BLaER1 (cell line): ENCODE data around the gene TNNI3.
A peak's percentile ranks its signal among the peaks of the same experiment; 100 is the strongest.

ENCODE experiments used
- H3K27ac ChIP-seq: shearing (Covaris generic); formaldehyde crosslinking; 2 replicates; pipeline ENCODE4 v1.8.1; 2022
- H3K27me3 ChIP-seq: shearing (Covaris generic); formaldehyde crosslinking; 2 replicates; pipeline ENCODE4 v1.8.1; 2022
- H3K36me3 ChIP-seq: shearing (Covaris generic); formaldehyde crosslinking; 2 replicates; pipeline ENCODE4 v1.8.1; 2022
- H3K4me1 ChIP-seq: shearing (Covaris generic); formaldehyde crosslinking; 2 replicates; pipeline ENCODE4 v1.8.1; 2022
- H3K4me2 ChIP-seq: shearing (Covaris generic); formaldehyde crosslinking; 2 replicates; pipeline ENCODE4 v1.8.1; 2022
- H3K4me3 ChIP-seq: shearing (Covaris generic); formaldehyde crosslinking; 2 replicates; pipeline ENCODE4 v1.8.1; 2022
- H3K9ac ChIP-seq: shearing (Covaris generic); formaldehyde crosslinking; 2 replicates; pipeline ENCODE4 v1.8.1; 2022
- H3K9me3 ChIP-seq: shearing (Covaris generic); formaldehyde crosslinking; 2 replicates; pipeline ENCODE4 v1.8.1; 2022
- H4K20me1 ChIP-seq: shearing (Covaris generic); formaldehyde crosslinking; 2 replicates; pipeline ENCODE4 v1.8.1; 2022
- Cebpa-rat ChIP-seq: shearing (Covaris generic); IDR thresholded peaks from 2 replicates; pipeline ENCODE4 v1.8.1; 2022

TNNI3 gene

DNA sequence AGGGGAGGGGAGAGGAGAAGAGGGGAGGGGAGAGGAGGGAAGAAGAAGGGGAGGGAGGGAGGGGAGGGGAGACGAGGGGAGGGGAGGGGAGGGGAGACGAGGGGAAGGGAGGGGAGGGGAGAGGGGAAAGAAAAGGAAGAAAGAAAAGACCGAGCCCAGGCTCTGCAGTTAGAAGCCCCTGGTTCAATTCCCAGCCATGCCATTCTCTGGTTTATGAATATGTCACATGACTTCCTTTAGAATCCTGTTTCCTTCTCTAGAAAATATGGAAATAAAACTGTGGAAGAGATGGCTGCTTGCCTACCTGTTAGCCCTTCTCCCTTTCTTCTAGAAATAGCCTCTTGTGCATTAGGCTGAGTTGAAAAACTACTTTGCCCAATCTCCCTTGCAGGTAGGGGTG lies 22.8 kb downstream of the TNNI3 start:
- no peaks in the 10 kb centered on the region for H4K20me1 ChIP-seq
- no peak overlapping the region for H3K4me3 ChIP-seq
- no peaks in the 10 kb centered on the region for H3K9me3 ChIP-seq
- H3K4me1 ChIP-seq = peaks cover 44% of the 10 kb centered on the region
- TF ChIP-seq Cebpa-rat = no peak
- peak overlapping the region; percentile 56 for H3K4me2 ChIP-seq
- H3K27ac ChIP-seq = no peak overlapping the region
- no peak overlapping the region for H3K9ac ChIP-seq
- no peaks in the 10 kb centered on the region for H3K27me3 ChIP-seq
- no peaks in the 10 kb centered on the region for H3K36me3 ChIP-seq

DNA sequence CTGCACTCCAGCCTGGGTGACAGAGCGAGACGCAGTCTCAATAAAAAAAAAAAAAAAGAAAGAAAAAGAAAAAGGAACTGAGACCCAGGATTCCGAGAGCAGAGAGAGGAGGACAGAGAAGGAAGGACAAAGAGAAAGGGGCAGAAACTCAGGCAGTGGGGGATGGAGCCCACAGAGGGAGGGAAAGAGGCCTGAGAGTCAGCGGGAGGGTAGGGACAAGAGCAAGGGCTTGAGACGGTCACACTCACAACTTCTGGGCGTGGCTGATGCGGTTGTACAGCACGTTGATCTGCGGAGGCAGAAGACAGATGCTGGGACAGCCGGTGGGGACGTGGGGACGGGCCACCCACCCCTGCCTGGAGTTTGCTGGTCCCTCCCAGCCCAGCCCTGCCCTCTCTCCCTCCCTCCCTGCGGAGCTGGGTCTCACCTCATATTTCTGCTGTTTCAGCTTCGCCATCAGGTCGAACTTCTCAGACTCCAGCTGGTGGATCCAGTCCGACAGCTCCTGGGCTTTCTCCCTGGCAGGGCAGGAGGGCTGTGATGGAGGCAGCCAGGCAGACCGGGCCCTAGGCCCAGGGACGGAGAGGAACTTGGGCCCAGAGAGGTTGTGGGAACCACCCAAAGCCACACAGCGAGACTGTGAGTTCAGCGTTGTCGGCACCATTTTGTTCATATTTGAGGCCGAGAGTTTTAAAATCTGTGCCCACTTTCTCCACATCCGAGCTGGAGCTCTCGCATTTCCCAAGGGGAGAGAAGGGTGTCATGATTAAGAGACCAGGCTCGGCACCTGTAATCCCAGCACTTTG lies 23.7 kb downstream of the TNNI3 start:
- Histone ChIP-seq H3K9me3 (no peaks in the 10 kb centered on the region), H3K27ac (peak overlapping the region; percentile 41), H3K4me3 (no peak overlapping the region), H3K4me2 (peak overlapping the region; percentile 67), H3K9ac (no peak overlapping the region; the same call in 1 of the 2 replicates), H3K4me1 (peaks cover 44% of the 10 kb centered on the region), H3K36me3 (no peaks in the 10 kb centered on the region), H4K20me1 (no peaks in the 10 kb centered on the region), H3K27me3 (no peaks in the 10 kb centered on the region)
- TF ChIP-seq Cebpa-rat = no peak

- Histone ChIP-seq H3K9ac (no peak overlapping the region), H3K4me2 (peak overlapping the region; percentile 16), H4K20me1 (no peaks in the 10 kb centered on the region)
These were observed 24.9 kb downstream of the TNNI3 start for GRCh38 chr19:55132453-55133129.

DNA sequence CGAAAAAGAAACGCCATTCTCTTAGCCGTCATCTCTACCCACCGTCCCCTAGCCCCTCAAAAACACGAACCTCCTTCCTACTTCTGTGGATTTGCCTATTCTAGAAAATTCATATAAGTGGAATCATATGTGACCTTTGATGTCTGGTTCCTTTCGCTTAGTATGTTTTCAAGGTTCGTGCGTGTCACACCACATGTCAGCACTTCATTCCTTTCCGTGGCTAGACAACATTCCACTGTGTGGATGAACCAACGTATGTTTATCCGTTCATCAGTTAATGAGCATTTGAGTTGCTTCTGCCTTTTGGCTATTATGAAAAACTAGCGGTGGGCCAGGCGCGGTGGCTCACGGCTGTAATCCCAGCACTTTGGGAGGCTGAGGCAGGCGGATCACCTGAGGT lies 26.1 kb downstream of the TNNI3 start:
- H3K27ac ChIP-seq = no peak overlapping the region
- no peak for TF ChIP-seq Cebpa-rat
- no peak overlapping the region for H3K4me2 ChIP-seq
- no peaks in the 10 kb centered on the region for H3K36me3 ChIP-seq
- H3K27me3 ChIP-seq = no peaks in the 10 kb centered on the region
- no peak overlapping the region for H3K9ac ChIP-seq
- peaks cover 40% of the 10 kb centered on the region for H3K4me1 ChIP-seq
- no peaks in the 10 kb centered on the region for H4K20me1 ChIP-seq
- H3K4me3 ChIP-seq = no peak overlapping the region
- no peaks in the 10 kb centered on the region for H3K9me3 ChIP-seq

More at GRCh38 chr19:55132453-55133129, 24.9 kb downstream of the TNNI3 start:
- no peak for TF ChIP-seq Cebpa-rat
- no peak overlapping the region for H3K27ac ChIP-seq
- H3K4me1 ChIP-seq = peaks cover 44% of the 10 kb centered on the region
- no peaks in the 10 kb centered on the region for H3K9me3 ChIP-seq
- no peaks in the 10 kb centered on the region for H3K36me3 ChIP-seq
- no peaks in the 10 kb centered on the region for H3K27me3 ChIP-seq
- H3K4me3 ChIP-seq = no peak overlapping the region

DNA sequence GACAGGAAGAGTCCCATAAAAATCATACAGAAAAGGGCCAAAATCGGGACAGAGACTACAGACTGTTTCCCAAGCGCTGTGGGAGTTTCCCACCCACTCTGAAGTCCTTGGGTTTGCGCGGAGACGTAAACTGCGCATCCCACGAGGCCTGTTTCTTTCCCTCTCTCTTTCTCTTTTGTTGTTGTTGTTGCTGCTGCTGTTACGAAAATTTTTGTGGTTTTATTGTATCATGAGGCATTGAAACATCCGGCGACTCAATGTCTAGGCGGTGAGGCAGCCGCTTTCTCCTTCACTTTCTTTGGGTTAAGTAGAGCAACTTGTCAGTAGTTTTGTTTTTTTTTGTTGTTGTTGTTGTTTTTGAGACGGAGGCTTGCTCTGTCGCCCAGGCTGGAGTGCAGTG lies 38.5 kb downstream of the TNNI3 start:
- H3K9ac ChIP-seq = no peak overlapping the region
- peaks cover 32% of the 10 kb centered on the region for H4K20me1 ChIP-seq
- no peak overlapping the region for H3K4me3 ChIP-seq
- no peaks in the 10 kb centered on the region for H3K27me3 ChIP-seq
- H3K36me3 ChIP-seq = 0 out of 2 replicates have a peak, but pooled peaks cover 4% of the 10 kb centered on the region
- TF ChIP-seq Cebpa-rat = no peak
- no peaks in the 10 kb centered on the region for H3K9me3 ChIP-seq
- H3K4me1 ChIP-seq = peaks cover 41% of the 10 kb centered on the region
- H3K27ac ChIP-seq = no peak overlapping the region
- H3K4me2 ChIP-seq = peak overlapping the region; percentile 82

GRCh38 chr19:55118401-55118991 lies 39.0 kb downstream of the TNNI3 start:
- Histone ChIP-seq H3K9ac (peak overlapping the region; percentile 80), H3K27ac (peak overlapping the region; percentile 68), H3K9me3 (no peaks in the 10 kb centered on the region), H3K27me3 (no peaks in the 10 kb centered on the region), H4K20me1 (peaks cover 38% of the 10 kb centered on the region), H3K4me3 (peak overlapping the region; percentile 98), H3K4me2 (peak overlapping the region; percentile 82), H3K36me3 (peaks cover 4% of the 10 kb centered on the region; the same call in 1 of the 2 replicates), H3K4me1 (peaks cover 47% of the 10 kb centered on the region)
- no peak for TF ChIP-seq Cebpa-rat

DNA sequence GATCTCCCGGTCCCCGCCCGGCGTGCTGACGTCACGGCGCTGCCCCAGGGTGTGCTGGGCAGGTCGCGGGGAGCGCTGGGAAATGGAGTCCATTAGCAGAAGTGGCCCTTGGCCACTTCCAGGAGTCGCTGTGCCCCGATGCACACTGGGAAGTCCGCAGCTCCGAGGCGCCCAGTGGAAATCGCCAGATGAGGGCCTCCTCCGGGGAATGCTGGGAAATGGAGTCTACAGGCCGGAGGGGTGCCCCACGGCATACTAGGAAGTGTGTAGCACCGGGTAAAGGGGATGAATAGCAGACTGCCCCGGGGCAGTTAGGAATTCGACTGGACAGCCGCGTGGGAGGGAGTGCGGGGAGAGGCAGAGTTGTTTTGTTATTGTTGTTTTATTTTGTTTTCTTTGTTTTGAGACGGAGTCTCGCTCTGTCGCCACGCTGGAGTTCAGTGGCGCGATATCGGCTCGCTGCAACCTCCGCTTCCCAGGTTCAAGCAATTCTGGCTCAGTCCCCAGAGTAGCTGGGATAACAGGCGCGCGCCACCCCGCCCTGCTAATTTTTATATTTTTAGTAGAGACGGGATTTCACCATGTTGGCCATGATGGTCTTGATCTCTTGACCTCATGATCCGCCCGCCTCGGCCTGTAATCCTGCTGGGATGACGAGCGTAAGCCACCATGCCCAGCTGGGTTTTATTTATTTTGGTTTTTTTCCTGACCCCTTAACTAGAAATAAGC lies 39.7 kb downstream of the TNNI3 start:
- no peaks in the 10 kb centered on the region for H3K27me3 ChIP-seq
- H3K9me3 ChIP-seq = no peaks in the 10 kb centered on the region
- H4K20me1 ChIP-seq = peaks cover 44% of the 10 kb centered on the region
- peaks cover 53% of the 10 kb centered on the region for H3K4me1 ChIP-seq
- TF ChIP-seq Cebpa-rat = no peak
- H3K36me3 ChIP-seq = peaks cover 11% of the 10 kb centered on the region
- peak overlapping the region; percentile 68 for H3K27ac ChIP-seq
- H3K4me3 ChIP-seq = peak overlapping the region; percentile 98
- H3K4me2 ChIP-seq = peak overlapping the region; percentile 82
- peak overlapping the region; percentile 80 for H3K9ac ChIP-seq

DNA sequence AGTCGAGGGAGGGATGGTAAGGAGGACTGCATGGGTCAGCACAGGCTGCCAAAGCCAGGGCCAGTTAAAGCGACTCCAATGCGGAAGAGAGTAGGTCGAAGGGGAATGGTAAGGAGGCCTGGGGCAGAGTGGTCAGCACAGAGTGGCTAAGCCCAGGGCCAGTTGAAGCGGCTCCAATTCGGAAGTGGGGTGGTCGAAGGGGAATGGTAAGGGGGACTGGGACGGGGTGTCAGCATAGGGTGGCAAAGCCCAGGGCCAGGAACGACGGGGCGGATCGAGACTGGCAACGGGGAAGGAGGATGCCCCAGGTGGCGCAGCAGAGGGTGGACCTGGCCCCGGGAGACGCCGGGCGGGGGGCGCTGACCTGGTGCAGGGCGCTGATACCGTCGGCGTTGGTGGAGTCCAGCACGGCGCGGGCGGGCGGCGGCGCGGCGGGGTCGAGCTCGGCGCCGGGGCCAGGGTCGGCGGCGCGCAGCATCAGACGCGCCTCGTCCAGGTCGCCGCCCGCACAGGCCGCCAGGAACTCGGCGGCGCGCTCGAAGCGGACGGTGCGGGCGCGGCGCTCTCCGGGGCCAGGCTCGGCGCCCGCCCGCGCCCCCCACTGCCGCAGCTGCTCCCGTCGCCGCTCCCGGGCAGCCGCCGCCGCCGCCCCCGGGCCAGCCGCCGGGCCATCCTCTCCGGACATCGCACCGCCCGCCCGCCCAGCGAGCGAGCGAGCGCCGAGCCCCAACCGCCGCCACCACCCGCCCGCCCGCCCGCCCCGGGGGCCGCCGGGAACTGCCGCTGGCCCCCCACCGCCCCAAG lies 40.5 kb downstream of the TNNI3 start, which contains the start of gene PPP1R12C:
TSS of gene PPP1R12C (minus strand) at position 779 of the 804 bp plus-strand sequence. CDS start at position 685, 94 bp downstream.
- Histone ChIP-seq H3K9ac (peak within 1 kb of the TSS; percentile 94), H3K4me1 (peaks cover 54% of the 10 kb centered on the region), H3K9me3 (no peaks in the 10 kb centered on the region), H3K36me3 (peaks cover 18% of the 10 kb centered on the region), H3K27me3 (no peaks in the 10 kb centered on the region), H3K4me3 (peak within 1 kb of the TSS; percentile 98), H3K27ac (peak within 1 kb of the TSS; percentile 93), H3K4me2 (peak within 1 kb of the TSS; percentile 97), H4K20me1 (peaks cover 52% of the 10 kb centered on the region)
- no peak for TF ChIP-seq Cebpa-rat
